GM18499 (cell line): ENCODE data around the gene CLSTN2.

Source experiments
- ATAC-seq: cut with Tn5 transposase; IDR thresholded peaks from one replicate; pipeline ENCODE4 v1.9.1; 2021; ENCODE audit warnings: moderate number of reproducible peaks; ENCODE audit not compliant: insufficient read depth, unreplicated experiment

CLSTN2 gene

GRCh38 chr3:140134231-140134965, 199.4 kb downstream of the CLSTN2 start:
- no peak for ATAC-seq

GRCh38 chr3:140135461-140135860, 200.5 kb downstream of the CLSTN2 start:
- ATAC-seq, result no peak

- ATAC-seq, result no peak
Observed at GRCh38 chr3:140143367-140144069, 208.5 kb downstream of the CLSTN2 start.

- no peak for ATAC-seq
Observed at GRCh38 chr3:140145528-140145927, 210.5 kb downstream of the CLSTN2 start.

GRCh38 chr3:140146668-140147067, 211.7 kb downstream of the CLSTN2 start:
- no peak for ATAC-seq

GRCh38 chr3:140147965-140148490, 213.0 kb downstream of the CLSTN2 start:
- no peak for ATAC-seq

GRCh38 chr3:140148824-140149390, 213.9 kb downstream of the CLSTN2 start:
- no peak for ATAC-seq

GRCh38 chr3:140151321-140151720, 216.3 kb downstream of the CLSTN2 start:
- no peak for ATAC-seq

- no peak for ATAC-seq
Observed at GRCh38 chr3:140152851-140153639, 218.1 kb downstream of the CLSTN2 start.

GRCh38 chr3:140153736-140154135, 218.8 kb downstream of the CLSTN2 start:
- no peak for ATAC-seq

GRCh38 chr3:140157161-140157560, 222.2 kb downstream of the CLSTN2 start:
- ATAC-seq, result no peak

- no peak for ATAC-seq
Observed at GRCh38 chr3:140159646-140160045, 224.7 kb downstream of the CLSTN2 start.

GRCh38 chr3:140160553-140160952, 225.6 kb downstream of the CLSTN2 start:
- no peak for ATAC-seq

- no peak for ATAC-seq
Observed at GRCh38 chr3:140162551-140162950, 227.6 kb downstream of the CLSTN2 start.

- ATAC-seq, result no peak
Observed at GRCh38 chr3:140163159-140163763, 228.3 kb downstream of the CLSTN2 start.

GRCh38 chr3:140164156-140164555, 229.2 kb downstream of the CLSTN2 start:
- no peak for ATAC-seq

GRCh38 chr3:140164922-140165590, 230.1 kb downstream of the CLSTN2 start:
- ATAC-seq, result no peak

- no peak for ATAC-seq
Observed at GRCh38 chr3:140165781-140166180, 230.8 kb downstream of the CLSTN2 start.

GRCh38 chr3:140166861-140167599, 232.0 kb downstream of the CLSTN2 start:
- no peak for ATAC-seq
